Neutrophil (primary cell): Measurements from ENCODE around the gene KIF26A.
"Not testable (repeated sequence)": the region's sequence is repeated elsewhere in the genome, so short reads cannot be mapped to it uniquely, and the experiment has no call there.

ENCODE experiments used
- H3K27ac ChIP-seq: fragments of 200-600 bp; sonication (generic); 2 replicates; pipeline ENCODE4 v1.5.1; 2016; ENCODE audit warnings: mild to moderate bottlenecking, moderate library complexity
- H3K27me3 ChIP-seq: fragments of 200-600 bp; sonication (generic); 2 replicates; pipeline ENCODE4 v1.6.0; 2016; ENCODE audit warnings: mild to moderate bottlenecking
- H3K36me3 ChIP-seq: fragments of 200-600 bp; sonication (generic); 2 replicates; pipeline ENCODE4 v1.5.1; 2017
- H3K4me1 ChIP-seq, 2 experiments: fragments of 200-600 bp in 1 of 2; sonication (generic) in 1 of 2; 1 replicate in 1 of 2; 2 replicates in 1 of 2; pipeline versions ENCODE4 v1.5.1 to v1.6.1; 2013 to 2016; ENCODE audit warnings: low read depth in 1 of 2, low read length in 1 of 2, mild to moderate bottlenecking in 1 of 2, moderate library complexity in 1 of 2; ENCODE audit not compliant: control insufficient read depth in 1 of 2, insufficient read depth in 1 of 2
- H3K4me3 ChIP-seq, 2 experiments: fragments of 200-600 bp in 1 of 2; sonication (generic) in 1 of 2; 1 replicate in 1 of 2; 2 replicates in 1 of 2; pipeline ENCODE4 v1.5.1; 2013 to 2016; ENCODE audit warnings: low read depth in 1 of 2, low read length in 1 of 2, mild to moderate bottlenecking in 1 of 2, moderate library complexity in 1 of 2
- H3K9me3 ChIP-seq: fragments of 200-600 bp; sonication (generic); 2 replicates; pipeline ENCODE4 v1.5.1; 2016
- TF ChIP-seq, protein P1 (sequence below): fragments of 200-600 bp; sonication (generic); IDR thresholded peaks from 2 replicates; pipeline ENCODE4 v1.5.1; 2016; ENCODE audit warnings: antibody characterized with exemption

The KIF26A gene

DNA sequence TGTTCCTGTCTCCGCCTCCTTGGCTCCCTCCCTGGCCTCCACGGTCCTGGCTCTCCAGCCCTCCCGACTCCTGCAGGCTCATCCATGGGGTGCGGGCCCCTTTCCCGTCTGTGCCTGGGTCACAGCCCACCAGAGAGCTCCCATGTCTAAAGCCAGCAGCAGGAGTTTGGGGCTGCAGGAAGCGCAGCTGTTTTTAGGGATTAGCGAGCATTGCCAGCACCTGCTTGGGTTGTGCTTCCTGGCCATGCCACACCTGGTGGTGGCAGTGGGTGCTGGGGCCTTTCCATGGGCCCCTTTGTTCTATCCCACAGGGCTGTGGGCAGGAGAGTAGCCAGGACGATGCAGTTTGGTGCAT lies 64.7 kb downstream of the KIF26A start:
- Histone ChIP-seq H3K9me3 (no peaks in the 10 kb centered on the region), H3K27me3 (no peaks in the 10 kb centered on the region), H3K4me3 (no peak overlapping the region), H3K27ac (no peak overlapping the region), H3K4me1 (no peaks in the 10 kb centered on the region), H3K36me3 (no peaks in the 10 kb centered on the region)
- TF ChIP-seq, protein P1, sequence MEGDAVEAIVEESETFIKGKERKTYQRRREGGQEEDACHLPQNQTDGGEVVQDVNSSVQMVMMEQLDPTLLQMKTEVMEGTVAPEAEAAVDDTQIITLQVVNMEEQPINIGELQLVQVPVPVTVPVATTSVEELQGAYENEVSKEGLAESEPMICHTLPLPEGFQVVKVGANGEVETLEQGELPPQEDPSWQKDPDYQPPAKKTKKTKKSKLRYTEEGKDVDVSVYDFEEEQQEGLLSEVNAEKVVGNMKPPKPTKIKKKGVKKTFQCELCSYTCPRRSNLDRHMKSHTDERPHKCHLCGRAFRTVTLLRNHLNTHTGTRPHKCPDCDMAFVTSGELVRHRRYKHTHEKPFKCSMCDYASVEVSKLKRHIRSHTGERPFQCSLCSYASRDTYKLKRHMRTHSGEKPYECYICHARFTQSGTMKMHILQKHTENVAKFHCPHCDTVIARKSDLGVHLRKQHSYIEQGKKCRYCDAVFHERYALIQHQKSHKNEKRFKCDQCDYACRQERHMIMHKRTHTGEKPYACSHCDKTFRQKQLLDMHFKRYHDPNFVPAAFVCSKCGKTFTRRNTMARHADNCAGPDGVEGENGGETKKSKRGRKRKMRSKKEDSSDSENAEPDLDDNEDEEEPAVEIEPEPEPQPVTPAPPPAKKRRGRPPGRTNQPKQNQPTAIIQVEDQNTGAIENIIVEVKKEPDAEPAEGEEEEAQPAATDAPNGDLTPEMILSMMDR: no peak

DNA sequence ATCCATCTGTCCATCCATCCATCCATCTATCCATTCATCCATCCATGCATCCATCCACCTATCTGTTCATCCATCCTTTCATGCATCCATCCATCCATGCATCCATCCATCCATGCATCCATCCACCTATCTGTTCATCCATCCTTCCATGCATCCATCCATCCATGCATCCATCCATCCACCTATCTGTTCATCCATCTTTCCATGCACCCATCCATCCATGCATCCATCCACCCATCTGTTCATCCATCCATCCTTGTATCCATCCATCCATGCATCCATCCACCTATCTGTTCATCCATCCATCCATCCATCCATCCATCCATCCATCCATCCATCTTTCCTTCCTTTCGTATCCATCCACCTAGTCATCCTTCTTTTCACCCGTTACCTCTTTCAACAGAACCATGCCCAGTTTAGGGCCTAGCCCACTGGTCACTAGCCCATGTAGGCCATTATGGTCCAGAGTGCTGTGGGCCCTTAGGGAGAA lies 66.3 kb downstream of the KIF26A start:
- Histone ChIP-seq H3K4me1 (no peaks in the 10 kb centered on the region), H3K27ac (no peak overlapping the region), H3K27me3 (no peaks in the 10 kb centered on the region), H3K9me3 (no peaks in the 10 kb centered on the region), H3K36me3 (no peaks in the 10 kb centered on the region), H3K4me3 (no peak overlapping the region)
- TF ChIP-seq, protein P1: no peak

DNA sequence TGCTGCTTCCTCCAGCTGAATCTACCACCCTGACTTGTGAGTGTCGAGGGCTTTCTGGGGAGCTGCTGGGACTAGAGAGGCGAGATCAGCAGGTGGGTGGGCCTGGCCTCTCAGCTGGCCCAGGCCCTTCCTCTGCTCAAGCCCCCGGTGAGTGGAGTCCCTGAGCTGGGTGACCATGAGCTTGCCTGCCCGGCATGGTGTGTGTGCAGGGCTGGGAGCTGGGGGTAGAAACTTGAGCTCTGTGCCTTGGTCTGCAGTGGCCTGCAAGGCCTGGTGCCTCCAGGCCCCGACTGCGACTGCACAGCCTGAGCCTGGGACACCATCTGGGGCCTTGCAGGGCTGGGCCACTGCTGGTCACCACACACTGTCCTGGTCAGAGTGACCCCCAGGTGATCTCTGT lies 67.4 kb downstream of the KIF26A start:
- Histone ChIP-seq H3K36me3 (no peaks in the 10 kb centered on the region), H3K27me3 (no peaks in the 10 kb centered on the region), H3K4me1 (no peaks in the 10 kb centered on the region), H3K27ac (no peak overlapping the region), H3K9me3 (no peaks in the 10 kb centered on the region), H3K4me3 (no peak overlapping the region)
- TF ChIP-seq, protein P1: no peak

DNA sequence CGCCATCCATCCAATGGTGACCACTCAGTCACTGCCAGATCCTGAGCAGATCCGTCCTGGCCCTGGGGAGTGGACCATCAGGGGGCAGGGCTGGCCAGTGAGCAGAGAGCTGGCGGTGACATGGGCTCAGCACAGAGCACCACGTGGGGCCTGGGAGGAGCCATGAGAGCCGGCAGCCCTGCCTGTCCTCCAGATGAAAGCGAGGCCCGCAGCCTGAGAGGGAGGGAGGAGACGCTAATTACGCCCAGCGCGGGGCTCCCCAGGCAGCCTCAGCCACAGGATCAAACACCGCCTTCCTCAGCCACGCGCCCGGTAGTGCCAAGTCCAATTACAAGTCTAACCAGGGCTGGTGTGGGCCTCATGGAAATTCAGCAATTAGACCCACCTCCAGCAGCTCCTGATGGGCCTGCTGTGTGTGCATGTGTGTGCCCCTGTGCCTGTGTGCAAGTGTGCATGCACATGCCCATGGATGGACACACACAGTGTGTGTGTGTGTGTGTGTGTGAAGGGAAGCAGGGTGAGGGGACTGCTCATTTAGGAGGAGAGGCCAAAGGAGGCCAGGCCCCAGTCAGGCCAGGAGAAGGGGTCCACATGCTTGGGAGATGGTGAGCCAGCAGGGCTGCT lies 68.0 kb downstream of the KIF26A start:
- Histone ChIP-seq H3K27ac (no peak overlapping the region), H3K36me3 (no peaks in the 10 kb centered on the region), H3K4me1 (no peaks in the 10 kb centered on the region), H3K4me3 (no peak overlapping the region), H3K9me3 (no peaks in the 10 kb centered on the region), H3K27me3 (no peaks in the 10 kb centered on the region)
- TF ChIP-seq, protein P1: no peak

DNA sequence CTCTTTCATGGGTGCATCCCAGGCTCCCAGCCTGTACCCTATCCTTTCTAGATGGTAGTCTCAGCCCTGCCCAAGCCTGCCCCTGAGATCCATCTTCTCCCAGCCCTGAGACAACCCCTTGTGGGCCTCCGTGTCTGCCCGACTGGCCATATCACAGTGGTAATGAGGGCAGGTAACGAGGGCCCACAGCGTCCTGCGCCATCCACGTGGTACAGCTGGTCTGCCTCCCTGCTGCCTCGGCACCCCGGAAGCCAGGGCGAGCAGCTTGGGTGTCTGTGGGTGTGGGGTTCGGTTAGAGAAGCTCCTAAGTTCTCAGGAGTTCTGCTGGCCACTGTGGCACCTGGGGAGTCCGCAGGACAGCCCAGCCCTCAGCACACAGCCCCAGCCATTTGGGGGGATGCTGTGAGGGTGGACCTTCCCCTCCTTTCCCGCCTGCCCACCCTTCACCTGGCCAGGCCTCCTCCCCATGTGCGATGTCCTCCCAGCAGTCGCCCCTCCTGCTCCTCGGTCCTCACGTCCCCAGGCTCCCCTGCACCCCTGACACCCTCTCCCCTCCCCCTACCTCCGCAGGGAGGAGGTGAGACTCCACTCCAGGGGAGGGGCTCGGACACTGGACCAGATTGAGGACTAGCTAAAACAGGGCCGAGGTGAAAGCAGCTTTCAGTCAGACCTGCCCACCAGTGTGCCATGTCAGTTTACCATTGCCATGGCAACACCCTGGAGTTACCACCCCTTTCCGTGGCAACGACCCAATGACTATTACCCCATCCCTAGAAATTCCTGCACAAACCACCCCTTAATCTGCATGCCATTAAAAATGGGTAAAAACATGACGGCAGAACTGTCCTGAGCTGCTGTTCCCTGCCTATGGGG lies 69.0 kb downstream of the KIF26A start:
- Histone ChIP-seq H3K27me3 (no peaks in the 10 kb centered on the region), H3K9me3 (no peaks in the 10 kb centered on the region), H3K4me3 (no peak overlapping the region), H3K36me3 (no peaks in the 10 kb centered on the region), H3K27ac (no peak overlapping the region), H3K4me1 (no peaks in the 10 kb centered on the region)
- TF ChIP-seq, protein P1: no peak

DNA sequence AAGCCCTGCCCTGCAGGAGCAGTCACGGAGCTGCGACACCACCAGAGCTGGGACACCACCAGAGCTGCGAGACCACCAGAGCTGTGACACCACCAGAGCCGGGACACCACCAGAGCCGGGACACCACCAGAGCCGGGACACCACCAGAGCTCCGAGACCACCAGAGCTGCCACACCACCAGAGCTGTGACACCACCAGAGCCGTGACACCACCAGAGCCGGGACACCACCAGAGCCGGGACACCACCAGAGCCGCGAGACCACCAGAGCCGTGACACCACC lies 69.6 kb downstream of the KIF26A start:
- not testable (repeated sequence) for H3K36me3 ChIP-seq, H3K27me3 ChIP-seq, H3K27ac ChIP-seq

DNA sequence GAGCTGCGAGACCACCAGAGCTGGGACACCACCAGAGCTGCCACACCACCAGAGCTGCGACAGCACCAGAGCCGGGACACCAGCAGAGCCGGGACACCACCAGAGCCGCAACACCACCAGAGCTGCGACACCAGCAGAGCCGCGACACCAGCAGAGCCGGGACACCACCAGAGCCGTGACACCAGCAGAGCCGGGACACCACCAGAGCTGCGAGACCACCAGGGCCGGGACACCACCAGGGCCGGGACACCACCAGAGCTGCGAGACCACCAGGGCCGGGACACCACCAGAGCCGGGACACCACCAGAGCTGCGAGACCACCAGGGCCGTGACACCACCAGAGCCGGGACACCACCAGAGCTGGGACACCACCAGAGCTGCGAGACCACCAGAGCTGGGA lies 69.9 kb downstream of the KIF26A start:
- H3K9me3 ChIP-seq, H3K4me1 ChIP-seq, H3K27me3 ChIP-seq, H3K4me3 ChIP-seq, H3K36me3 ChIP-seq, H3K27ac ChIP-seq: not testable (repeated sequence)

More for the DNA sequence above, 69.6 kb downstream of the KIF26A start:
- not testable (repeated sequence) for H3K4me3 ChIP-seq, H3K4me1 ChIP-seq, H3K9me3 ChIP-seq

DNA sequence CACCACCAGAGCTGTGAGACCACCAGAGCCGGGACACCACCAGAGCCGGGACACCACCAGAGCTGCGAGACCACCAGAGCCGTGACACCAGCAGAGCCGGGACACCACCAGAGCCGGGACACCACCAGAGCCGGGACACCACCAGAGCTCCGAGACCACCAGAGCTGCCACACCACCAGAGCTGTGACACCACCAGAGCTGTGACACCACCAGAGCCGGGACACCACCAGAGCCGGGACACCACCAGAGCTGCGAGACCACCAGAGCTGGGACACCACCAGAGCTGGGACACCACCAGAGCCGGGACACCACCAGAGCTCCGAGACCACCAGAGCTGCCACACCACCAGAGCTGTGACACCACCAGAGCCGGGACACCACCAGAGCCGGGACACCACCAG lies 70.7 kb downstream of the KIF26A start:
- H3K27ac ChIP-seq, H3K9me3 ChIP-seq, H3K4me1 ChIP-seq, H3K27me3 ChIP-seq, H3K4me3 ChIP-seq, H3K36me3 ChIP-seq: not testable (repeated sequence)
